Caki2 (cell line): ENCODE data around the gene SARNP. TPM values are rescaled to one million over a fixed set of nuclear protein-coding genes. Genes with fewer than 3 reads are reported as not detected.
"Not testable (repeated sequence)": the region's sequence is repeated elsewhere in the genome, so short reads cannot be mapped to it uniquely, and the experiment has no call there.

Experiments used
- DNase-seq: peaks from one replicate; pipeline ENCODE4 v3.0.0-alpha.2; 2015; ENCODE audit warnings: low read depth
- in situ Hi-C: cut with HindIII; loops from 2 replicates; pipeline ENCODE4 v1.10.0; 2016; ENCODE audit warnings: low sequenced_read_pairs, low pct_unique_long_range_greater_than_20kb, mixed read lengths
- total RNA-seq: library from RNA; depleted of rRNA; stranded (reverse); fragments of >200 nt; shearing (Covaris generic); gene quantifications from 2 replicates; pipeline ENCODE4 v1.2.3, GENCODE V29; 2014; ENCODE audit warnings: low replicate concordance

SARNP gene
- total RNA-seq, 1 experiment from 2014 or later, result 218 TPM

DNA sequence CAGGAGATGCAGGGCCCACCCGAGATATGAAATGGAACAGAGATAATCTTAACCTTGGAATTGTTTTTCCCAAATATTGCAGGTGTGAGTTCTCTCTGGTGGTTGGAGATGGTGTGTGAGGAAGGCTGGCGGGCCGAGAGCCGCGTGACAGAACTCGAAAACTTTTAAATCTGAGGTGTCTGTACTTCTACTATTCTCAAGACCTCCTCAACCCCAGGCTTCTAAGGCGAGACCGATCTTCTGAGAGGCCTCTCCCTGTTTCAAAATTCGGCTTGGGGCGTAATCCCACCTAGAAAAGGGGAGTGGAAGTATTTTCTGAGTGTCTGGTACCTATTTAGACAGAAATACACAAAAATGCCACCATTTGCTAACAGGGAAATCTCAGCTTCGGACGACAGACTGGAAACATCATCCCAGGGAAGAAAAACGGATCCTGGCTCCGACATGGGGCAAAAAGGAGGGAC, 611 bp downstream of the SARNP start:
- DNase-seq, result no peak
- in situ Hi-C loops, result no loop called here

DNA sequence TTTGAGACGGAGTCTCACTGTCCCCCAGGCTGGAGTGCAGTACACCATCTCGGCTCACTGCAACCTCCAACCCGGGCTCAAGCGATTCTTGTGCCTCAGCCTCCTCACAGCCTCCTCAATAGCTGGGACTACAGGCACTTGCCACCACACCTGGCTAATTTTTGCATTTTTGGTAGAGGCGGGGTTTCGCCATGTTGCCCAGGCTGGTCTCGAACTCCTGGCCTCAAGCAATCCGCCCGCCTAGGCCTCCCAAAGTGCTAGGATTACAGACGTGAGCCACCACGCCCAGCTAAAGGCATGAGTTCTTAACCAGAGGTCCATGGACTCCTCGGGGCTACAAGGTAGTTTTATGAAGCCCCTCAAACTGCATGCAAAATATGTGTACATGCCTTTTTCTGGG, 2.1 kb downstream of the SARNP start:
- in situ Hi-C loops, result no loop called here

DNA sequence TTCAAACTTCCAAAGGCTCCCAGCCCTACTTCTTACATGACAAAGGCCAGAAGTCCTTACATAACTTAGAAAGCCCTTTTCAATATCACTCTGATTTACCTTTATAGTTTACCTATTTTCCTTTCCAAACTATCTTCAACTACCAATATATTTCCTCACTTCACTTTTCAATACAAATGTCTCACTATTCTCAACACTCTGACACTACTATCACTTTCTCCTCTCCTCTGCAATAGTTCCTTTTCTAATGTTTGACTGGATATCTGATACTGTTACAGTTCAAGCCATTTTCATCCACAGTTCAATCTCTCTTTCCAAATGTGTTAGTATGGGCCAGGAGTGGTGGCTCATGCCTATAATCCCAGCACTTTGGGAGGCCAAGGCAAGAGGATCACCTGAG, 3.3 kb downstream of the SARNP start:
- in situ Hi-C loops, result no loop called here

More for the DNA sequence above, 2.1 kb downstream of the SARNP start:
- no peak for DNase-seq

DNA sequence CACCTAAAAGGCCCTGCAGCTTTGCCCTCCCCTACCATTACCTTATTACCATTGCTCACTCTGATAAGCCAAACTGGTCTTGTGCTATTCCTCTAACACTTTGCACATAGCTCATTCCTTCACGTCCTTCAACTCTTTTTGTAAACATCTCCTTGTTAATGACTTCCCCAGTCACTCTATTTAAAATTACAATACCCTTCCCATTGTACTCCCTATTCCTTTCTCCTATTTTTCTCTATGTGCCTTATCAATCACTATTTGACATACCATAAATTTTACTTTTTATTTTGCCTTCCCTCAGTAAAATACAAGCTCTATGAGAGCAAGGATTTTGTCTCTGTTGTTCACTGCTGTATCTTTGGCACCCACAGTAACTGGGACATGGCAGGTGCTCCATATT, 5.4 kb downstream of the SARNP start:
- no peak for DNase-seq
- in situ Hi-C loops, result no loop called here

More for the DNA sequence above, 3.3 kb downstream of the SARNP start:
- no peak for DNase-seq

DNA sequence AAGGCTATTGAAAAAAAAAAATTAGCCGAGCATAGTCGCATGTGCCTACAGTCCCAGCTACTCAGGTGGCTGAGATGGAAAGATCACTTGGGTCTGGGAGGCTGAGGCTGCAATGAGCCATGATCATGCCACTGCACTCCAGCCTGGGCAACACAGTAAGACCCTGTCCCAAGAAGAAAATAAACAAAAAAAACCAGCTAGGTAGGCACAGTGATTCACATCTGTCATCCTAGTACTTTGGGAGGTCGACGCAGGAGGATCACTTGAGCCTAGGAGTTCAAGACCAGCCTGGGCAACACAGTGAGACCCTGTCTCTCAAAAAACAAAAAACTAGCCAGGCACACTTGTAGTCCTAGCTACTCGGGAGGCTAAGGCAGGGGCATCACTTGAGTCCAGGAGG, 8.2 kb downstream of the SARNP start:
- DNase-seq, result no peak
- in situ Hi-C loops, result no loop called here

DNA sequence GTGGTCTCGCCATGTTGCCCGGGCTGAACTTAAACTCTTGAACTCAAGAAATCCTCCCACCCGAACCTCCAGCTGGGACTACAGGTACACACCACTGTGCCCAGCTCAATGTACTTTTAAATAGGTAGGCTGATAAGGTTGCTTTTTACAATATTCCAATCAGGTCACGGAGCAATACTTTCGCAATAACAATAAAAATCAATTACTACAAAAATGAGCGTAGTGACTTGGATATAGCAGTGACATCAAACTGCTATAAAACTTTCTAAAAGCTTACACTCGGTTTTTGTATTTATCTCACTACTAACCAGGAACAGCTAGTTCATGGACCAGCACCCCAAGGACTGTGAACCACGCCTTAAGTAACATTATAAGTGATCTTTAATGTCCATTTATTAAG, 10.5 kb downstream of the SARNP start:
- no peak for DNase-seq
- in situ Hi-C loops, result no loop called here

DNA sequence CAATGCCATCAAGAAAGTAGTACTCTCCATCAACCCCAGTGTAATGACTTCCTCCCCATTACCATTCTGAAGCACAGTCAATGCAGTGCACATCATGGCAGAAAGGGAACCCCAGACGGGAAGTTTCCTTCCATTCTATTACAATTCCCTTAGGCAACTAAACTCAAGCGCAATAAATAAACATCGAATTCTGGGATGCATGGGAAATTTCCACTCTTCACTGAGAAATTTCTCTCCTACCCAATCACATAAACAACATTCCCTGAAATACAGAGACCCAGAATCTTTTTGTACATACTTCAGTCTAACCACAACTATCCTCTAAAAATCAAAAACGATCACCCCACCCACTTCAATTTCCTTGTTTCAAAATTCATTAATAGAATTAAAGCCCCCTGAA, 20.0 kb downstream of the SARNP start:
- DNase-seq, result no peak
- in situ Hi-C loops, result no loop called here

DNA sequence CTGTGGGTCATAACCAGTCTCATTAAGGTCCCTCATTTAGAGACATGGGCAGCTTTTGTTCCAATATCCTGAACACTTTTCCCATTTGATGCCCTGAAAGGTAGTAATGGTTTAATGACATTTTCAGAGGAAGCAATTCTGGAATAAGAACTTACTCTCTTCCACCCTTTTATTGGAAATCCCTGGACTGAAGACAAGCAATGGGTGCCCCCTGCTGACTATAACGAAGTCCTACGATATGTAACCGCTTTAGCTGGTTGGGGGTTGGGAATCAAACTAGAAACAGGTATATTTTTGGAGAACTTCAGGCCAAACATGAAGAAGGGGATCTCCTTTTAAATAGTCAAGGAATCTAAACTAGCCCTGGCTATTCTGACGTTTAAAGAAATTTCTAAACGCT, 20.5 kb downstream of the SARNP start:
- peak; percentile 49 for DNase-seq
- in situ Hi-C loops, result no loop called here

DNA sequence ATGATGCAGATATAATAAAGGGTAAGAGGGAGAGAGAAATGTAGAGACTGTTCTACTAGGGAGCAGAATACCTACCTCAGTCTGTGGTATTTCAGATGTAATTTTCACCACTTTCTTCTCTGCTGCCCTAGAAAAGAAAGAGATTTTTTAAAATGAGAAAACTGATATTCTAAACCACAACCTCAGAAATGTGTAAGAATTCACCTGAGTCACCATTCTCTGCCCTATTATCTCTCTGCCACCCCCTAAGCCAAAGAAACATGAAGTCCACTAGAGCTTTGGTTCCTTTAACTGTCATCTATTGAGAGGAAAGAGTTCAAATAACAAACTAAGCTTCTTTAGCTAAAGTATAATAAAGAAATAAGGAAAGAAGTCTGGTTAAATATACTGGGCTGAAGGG, 21.6 kb downstream of the SARNP start:
- no peak for DNase-seq
- in situ Hi-C loops, result no loop called here

DNA sequence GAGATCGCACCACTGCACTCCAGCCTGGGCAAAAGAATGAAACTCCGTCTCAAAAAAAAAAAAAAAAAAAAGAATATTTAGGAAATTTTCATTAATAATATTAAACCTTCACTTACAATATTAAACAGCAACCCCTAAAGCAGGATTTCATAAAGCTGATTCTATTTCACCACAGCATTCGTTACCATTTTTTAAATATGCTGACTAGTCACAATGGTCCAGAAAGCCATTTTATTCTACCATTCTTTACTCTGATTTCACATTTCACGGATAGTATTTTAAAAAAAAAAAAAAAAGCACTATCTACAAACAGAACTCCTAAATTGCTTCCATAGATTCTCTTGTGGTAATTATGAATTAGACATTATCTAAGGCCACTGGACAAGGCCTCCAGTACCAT, 27.6 kb downstream of the SARNP start:
- no peak for DNase-seq
- in situ Hi-C loops, result no loop called here

DNA sequence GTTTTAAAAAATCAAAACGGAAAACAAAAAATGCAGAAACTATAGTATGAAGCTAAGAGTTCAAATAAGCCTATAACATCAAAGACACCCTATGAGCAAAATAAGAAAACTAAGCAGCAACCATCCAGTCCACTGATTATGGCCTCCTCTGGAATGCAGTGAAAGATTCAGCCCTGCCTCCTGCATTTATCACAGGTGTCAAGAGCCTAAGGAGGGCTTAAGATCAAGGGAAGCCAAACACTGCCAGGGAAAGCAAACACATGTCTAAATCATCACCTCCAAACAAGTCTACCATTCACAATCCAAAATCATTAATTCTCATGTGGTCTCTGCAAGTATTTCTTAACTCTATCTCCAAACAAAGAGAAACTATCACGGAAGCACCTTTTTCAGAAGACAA, 28.4 kb downstream of the SARNP start:
- in situ Hi-C loops, result no loop called here
- DNase-seq, result no peak

DNA sequence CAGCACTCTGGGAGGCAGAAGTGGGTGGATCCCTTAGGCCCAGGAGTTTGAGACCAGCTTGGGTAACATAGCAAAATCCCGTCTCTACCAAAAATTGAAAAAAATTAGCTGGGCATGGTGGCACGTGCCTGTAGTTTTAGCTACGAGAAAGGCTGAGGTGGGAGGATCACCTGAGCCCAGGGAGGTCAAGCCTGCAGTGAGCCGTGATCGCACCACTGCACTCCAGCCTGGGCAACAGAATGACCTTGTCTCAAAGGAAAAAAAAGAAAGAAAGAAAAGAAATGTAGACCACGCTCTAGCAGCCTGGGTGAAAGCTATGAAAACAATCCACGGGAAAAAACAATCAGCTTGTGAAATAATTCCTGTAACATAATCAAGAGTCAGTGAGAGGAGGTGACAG, 29.0 kb downstream of the SARNP start:
- in situ Hi-C loops, result no loop called here
- no peak for DNase-seq

DNA sequence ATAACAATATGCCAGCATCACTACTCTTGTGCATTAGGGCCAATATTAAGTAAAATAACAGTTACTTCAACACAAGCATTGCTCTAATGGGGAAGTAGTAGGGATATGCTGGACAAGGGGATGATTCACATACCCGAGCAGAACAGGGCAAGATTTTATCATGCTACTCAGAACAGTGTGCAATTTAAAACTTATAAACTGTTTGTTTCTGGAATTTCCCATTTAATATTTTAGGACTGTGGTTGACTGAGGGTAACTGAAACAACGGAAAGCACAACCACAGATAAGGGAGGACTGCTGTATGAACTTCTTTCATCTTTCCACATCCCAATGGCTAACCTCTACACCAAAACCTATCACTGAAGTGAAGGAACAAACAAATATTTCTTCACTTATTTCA, 36.8 kb downstream of the SARNP start:
- in situ Hi-C loops, result no loop called here
- DNase-seq, result no peak

DNA sequence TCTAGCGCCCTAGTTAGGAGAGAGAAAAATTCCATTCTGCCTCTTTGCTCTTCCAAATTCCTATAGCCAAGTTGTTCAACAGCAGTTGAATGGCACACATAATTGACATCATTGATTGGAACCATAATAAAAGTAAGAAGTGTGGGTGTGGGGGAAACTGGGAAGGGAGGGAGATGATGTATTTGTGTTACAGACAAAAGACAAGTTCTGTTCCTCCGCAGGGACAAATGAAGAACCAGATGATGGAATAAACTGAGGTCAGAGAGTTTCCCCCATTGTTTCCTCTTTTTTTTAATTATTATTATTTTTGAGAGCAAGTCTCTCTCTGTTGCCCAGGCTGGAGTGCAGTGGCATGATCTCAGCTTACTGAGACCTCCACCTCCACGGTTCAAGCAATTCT, 39.7 kb downstream of the SARNP start:
- in situ Hi-C loops, result no loop called here
- DNase-seq, result no peak

DNA sequence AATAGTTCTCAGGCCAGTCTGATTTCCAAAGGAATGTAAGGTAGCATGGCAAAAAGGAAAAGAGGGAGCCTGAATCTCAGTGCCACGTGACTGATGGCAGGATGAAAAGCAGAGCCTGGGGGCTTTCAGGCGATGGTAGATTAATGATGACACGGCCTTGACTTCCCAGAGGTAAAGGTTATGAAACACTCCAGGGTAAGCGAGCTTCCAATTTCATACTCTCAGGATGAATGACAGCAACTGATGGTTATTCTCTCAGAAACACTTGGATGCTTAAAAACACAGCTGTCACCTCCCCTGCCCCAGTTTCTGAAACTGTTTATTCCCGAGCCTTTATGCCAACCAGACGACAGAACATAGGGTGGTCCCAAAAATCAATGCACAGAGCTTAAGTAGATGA, 45.8 kb downstream of the SARNP start:
- in situ Hi-C loops, result no loop called here
- no peak for DNase-seq

DNA sequence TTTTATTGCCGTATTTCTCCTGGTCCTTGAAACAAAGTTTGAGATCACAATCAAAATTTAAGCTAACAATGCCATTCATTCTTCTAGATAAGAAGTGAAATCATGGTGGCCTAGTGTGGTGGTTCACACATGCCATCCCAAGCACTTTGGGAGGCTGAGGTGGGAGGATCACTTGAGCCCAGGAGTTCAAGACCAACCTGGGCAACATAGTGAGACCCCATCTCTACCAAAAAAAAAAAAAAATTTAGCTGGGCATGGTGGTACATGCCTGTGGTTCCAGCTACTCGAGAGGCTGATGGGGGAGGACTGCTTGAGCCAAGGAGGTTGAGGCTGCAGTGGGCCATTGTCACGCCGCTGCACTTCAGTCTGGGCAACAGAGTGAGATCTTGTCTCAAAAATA, 50.4 kb downstream of the SARNP start:
- no peak for DNase-seq
- in situ Hi-C loops, result no loop called here

DNA sequence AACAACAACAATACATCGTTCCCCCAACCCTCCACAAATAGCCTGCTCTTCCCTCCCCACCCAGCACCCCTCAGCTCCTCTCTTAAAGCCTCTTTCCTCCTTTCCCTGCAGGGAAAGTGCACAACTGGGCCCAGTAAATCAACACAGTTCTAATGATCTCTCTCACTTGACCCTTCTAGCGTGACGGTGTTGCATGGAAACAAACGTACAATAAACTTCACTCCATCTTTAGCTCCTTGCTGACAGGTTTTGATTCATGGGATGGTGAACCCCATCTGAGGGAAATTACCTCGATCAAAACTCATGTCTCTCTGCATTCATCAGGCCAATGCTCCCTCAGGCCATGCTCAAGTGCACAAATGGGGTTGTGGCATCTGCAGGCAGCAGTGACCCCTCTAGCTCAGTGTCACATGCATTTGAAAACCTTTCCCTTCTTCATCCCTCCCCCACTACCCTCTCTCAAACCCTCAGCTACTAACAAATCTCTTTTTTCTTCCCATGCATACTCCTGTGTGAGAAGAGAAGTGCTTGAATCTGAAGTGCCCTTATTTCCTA, 51.7 kb downstream of the SARNP start:
- in situ Hi-C loops, result no loop called here
- DNase-seq, result peak; percentile 39

DNA sequence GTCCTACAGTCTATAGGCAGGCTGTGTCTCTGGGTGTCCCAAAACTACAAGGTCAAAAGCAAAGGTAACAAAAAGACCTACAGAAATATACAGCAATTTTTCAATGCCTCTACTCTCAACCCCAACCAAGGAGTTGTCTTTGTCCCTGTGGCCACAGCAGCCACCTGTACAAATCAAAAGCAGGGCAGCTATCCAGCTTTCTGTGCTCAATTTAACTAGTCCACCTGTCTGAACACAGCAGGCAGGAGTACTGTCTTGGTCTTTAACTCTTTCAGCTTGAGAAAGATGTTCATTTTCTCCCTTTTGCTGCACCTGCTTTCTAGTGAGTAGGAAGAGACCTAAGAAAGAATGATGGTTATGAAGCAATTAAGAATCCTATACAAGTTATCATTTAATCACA, 54.9 kb downstream of the SARNP start:
- in situ Hi-C loops, result no loop called here
- DNase-seq, result no peak

DNA sequence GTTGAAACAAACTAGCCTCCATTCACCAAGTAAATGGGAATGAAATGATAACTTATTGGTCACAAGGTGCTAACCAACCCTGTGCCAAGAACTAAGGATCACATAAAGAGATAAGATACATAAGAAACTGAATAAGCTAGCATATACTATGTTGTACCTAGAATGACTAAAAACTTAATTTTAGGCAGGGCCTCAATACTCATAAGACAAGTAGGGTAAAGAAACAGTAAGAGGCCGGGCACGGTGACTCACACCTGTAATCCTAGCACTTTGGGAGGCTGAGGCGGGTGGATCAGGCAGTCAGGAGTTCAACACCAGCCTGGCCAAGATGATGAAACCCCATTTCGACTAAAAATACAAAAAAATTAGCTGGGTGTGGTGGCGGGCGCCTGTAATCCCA, 56.9 kb downstream of the SARNP start:
- DNase-seq, result no peak
- in situ Hi-C loops, result no loop called here

DNA sequence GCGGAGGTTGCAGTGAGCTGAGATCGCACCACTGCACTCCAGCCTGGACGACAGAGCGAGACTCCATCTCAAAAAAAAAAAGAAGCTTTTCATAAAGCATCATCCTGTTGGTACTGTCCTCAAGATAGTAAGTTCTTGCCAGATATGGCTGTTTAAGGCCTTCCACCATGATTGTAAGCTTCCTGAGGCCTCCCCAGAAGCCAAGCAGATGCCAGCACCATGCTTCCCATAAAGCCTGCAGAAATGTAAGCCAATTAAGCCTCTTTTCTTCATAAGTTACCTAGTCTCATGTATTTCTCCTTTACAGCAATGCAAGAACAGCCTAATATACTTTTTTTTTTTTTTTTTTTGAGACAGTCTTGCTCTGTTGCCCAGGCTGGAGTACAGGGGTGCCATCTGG, 58.9 kb downstream of the SARNP start:
- DNase-seq, in situ Hi-C loops: not testable (repeated sequence)

DNA sequence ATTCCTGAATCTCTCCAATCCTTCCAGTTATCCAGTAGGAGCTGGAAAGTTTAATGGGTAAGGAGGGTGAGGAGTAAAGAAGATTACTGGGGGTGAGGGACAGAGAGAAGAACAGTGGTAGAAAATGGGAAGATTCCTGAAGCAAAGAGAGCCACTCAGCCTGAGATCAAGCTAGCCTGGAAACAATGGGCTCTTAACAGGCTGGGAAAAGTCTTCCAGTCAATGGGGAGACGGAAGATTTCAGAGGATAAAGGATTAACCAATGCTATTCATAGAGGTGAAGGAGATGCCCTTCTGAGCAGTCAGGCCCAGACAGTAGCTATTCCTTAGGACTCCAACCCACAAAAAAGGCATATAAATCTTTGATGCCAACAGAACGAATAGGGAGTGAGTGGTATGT, 59.8 kb downstream of the SARNP start:
- in situ Hi-C loops, result no loop called here
- no peak for DNase-seq
